GM19035 (cell line): ENCODE measurements around the gene TEX11.

Experiments
- ATAC-seq: cut with Tn5 transposase; IDR thresholded peaks from one replicate; pipeline ENCODE4 v1.9.1; 2021; ENCODE audit not compliant: unreplicated experiment

TEX11 gene

DNA sequence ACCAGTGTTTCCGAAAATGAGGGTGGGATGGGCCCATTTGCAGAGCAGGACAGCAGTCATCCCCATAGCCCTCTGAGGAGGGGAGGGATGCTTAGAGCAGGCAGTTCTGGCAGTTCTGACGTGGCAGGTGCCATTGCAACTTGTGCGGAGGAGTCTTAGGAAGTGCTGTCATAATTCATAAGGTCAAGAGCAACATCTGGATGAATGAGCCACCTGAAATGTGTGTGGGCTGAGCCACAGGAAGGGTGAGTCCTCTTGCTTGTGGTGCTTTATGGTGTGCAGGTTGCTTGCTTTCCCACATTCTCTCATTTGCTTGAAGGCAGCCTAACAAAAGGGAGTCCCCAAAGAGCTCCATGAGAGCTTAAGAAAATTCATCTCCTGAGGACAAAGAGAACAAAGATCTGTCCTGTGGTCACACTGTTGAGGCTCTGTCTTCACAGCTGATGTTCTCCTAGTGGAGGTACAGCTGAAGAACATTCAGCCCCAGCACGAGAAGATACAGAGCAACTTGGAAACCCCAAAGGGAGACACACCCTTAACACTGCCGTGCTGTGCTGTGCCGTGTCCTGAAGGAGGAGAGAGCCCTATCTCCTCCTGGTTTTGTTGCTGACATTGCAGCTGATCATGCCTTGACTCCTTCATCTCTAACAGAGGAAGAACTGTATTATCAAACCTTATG, 403.6 kb downstream of the TEX11 start:
- ATAC-seq, result no peak

DNA sequence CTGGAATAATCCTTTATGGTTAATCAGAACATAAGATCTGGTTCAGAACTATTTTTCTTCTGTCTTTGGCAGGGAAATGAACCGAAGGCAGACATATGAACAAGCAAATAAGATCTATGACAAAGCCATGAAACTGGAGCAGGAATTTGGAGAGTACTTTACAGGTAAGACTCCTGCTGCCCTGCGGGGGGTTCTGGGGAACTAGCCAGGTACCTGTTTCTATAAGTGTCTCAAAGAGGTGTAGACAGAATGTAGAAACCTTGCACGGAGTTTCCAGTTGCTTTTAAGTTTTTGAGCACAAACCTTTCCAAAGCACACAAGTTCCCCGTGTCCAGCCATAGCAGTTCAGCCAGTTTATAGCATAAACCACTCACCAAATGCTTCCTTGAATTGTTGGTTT, 407.7 kb downstream of the TEX11 start:
- no peak for ATAC-seq

DNA sequence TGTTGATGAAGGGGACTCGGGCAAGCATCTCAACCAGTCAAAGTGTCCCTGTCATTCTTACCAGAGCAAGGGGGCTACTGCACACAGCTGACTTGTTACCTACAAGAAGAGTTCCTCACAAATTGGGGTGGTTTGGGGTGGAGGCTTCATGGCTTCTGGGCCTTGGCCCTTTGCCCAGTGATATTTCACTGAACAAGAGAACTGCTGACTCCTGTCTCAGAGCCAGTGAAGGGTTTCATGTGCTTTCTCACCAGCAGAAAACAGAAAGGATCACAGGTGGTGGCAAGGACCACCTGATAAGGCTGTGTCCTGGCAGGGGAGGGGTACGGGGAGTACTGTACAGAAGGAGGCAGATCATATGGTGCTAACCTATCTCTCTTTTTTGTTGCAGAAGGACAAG, 410.4 kb downstream of the TEX11 start:
- ATAC-seq, result no peak

DNA sequence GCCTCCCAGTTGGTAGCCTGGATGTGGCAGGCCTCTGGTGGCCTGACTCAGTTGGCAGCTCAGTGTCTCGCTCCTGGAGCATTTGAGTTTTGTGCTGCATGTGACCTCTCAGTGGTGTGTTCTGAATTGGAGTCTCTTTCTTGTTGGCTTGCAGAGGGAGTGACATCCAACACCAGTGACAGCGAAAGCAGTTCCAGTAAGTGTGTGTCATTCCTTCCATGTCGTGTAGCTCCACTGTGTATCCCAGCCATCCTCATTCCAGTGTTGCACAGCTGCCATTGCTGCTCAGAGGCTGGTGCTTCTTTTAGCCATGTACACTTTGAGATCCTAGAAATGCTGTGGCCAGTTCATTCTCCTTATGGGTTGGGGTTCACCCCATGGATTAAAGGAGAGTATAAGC, 411.5 kb downstream of the TEX11 start:
- no peak for ATAC-seq

DNA sequence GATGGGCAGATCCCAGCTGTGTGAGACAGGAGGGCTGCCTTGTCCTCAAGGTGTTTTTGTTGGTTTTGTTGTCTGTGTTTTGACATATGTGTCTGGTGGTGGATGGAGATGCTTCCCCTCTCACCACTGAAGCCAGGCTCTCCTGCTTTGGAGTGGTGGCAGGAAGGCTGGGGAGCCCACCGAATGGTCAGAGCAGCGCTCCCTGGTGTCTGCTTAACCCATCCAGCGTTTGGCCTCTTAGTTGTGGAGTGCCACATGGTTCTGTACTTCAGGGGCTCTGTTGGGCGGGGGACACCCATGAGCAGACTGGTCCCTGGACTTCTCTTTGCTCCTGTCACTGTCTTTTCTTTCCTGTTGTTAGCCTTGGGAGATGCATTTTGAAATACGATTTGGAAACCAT, 412.0 kb downstream of the TEX11 start:
- no peak for ATAC-seq

DNA sequence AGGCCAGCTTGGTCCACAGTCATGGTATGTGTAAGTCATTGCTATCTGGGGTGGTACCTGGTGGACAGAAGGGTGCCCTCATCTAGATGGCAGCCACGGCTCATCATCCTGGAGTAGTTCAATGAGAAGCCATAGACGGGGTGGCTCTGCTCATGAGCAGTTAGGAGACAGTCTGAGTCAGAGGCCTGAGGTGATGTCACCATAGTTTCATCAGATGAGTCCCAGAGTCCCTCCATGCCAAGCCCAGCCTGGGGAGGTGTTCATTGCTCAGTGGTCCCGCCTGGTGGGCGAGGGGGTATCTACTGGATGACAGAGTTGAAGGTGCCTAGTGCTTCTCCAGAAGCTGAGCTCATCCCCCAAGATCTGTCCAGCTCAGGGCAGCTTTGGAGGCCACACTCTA, 414.1 kb downstream of the TEX11 start:
- no peak for ATAC-seq

DNA sequence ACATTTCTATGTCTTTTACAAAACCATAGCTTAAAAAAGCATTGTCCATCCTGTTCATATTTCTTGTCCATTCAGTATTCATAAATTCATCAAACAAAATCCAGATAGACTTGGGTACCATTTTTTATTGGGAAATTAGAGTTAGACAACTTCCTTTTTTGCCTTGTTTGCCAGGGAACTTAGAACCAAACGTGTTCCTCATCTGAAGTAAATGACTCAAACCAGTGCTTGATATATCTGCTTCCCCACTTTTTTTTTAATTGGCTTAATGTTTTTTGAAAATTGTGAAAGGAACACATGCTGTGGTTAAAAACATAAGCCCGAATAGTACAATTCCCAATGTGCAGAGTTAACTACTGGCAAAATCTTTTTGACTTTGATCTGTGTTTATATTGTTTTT, 419.7 kb downstream of the TEX11 start:
- no peak for ATAC-seq

DNA sequence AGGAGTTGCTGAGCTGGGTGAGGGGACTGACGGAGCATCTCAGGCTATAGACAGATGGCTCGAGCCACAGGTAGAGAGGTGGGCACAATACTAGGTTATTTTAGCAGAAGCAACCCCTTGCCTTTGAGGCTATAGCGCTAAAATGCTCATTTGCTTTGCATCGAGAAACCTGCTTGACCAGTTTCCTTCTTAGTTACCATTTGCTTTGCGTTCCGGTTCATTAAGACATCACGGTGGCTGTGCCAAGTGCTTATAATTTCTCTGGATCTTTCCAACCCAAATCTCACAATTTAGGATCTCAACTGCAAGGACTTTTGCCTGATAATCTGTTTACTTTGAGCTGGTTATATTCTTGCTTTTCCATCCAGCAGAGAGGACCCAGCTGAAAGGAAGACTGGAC, 423.0 kb downstream of the TEX11 start:
- ATAC-seq, result no peak

DNA sequence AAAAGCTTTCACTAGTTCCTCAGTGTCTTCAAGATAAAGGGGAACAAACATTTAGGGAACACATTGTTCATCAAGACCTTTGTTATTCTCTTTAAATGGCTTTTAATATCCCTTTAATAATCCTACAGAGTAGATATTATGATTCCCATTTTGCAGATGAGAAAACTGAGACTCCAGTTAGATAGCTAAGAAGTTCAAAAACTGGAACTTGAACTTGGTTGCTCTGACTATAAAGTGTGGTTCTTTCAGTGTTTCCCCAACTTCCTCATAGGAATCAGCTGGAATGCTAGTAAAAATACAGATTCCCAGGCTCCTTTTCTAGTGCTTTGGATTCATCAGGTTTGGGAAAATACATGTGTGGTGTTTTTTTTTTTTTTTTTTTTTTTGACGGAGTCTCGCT, 426.2 kb downstream of the TEX11 start:
- ATAC-seq, result no peak

DNA sequence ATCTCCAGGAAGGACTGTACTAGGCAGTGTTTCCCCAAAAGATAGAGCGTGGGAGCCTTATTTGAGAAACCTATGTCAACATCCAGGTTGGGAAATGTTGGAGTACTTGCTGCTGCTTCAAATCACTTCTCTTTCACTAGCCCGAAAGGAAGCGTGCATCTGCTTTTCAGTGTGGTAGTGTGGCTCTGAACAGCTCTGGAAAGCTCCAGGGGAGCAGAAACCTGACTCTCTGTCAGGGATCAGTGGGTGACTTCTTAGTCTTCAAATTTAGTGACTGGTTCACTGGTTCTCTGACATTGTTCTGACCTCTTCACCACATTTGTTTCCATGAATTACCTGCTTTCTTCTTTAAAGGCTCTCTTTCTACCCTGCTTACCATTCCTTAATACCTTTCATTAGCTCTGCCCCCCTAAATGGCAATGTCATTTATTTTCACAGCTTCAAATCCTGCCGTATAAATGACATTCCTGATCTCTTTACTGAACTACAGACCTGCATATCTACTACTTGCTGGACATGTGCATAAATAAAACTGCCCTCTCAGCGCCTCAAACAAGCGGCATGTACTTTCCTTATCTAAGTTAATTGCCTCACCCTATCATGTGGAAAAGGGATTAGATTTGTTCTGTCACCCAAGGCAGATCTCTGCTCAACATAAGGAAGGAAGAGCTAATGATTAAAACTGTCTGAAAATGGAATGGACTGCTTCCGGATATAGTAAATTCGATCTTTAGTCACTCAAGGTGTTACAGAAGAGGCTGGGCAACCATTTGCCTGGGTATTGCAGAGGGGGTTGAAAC, 426.8 kb downstream of the TEX11 start:
- no peak for ATAC-seq

DNA sequence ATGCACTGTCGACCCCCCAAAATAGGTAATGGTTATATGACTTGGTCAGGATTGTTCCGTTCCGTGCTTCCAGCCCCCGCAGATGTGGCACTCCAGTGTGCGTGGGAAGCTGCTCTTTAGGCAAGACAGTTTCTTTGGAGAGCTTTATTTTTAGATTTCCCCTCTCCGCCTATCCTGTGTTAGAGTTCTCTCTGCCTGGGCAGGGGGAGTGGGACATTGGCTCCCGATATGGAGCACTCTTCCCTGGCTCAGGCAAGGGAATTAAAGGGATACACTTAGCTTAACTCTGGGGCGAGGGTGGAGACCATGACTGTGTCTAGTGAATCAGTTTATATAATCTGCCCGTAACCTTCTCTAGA, 427.9 kb downstream of the TEX11 start:
- ATAC-seq, result no peak

DNA sequence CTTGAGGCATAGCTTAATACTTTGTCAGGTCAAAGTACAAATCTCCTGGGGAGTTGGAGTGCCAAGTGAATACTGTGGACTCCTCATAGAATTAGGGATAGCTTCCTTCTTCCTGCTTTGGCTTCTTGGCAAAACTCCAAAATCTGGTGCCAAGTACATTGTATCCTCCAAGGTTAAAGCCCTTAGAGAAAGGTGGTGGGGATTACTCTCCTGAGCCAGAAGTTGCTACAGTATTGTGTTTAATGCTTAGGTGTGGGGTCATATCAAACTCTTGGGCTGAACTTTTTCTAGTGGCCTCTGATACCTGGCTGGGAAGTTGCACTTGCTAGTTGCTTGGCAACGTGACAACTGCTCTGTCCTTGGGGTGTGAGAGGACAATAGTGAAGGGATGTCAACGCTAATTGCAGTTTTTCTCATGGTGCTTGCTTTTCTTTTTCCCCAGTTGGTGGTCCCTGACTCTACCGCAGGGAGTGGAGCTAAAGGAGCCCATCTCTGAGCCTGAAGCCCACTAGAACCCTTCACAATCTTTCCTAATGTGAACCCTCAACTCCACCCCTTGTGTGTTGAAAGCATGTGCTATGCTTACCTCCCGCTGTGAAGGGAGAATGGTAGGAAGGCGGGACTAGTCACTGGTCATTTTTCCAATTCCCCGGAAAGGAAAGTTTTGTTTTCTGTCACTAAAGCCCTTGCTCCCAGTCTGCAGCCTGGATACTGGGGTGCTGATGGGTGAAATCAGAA, 428.4 kb downstream of the TEX11 start:
- no peak for ATAC-seq

DNA sequence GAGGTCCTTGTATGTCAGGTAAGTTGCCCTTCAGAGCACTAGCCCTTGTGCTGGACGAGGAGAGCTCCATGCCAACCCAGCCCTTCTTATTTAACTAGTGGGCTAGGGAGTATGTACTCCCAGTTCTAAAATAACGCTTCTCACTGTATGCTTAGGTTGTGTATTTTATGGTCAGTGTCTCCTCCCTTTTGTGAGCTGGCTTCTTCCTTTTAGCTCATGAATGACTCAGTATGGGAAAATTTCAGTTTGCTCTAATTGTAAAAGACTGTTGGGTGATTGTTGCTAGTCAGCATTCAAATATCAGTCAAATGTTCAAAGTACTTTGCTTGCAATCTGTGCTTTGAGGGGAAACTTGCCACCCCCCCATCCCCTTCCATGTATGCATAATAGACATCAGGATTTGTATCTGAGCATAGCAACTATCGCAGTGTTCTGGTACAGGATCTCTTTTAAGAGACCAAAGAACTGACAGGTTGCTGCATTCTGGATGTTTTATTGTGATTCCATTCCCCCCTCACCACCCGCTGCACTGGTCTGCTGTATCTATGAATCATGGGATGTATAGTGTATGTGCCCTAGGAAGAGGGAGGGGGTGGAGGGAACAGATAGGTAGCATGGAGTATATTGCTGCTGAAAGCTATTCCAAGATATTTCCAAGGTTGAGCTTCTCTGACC, 429.1 kb downstream of the TEX11 start:
- no peak for ATAC-seq
